ENCODE results near the gene TRHDE.

TRHDE gene

GRCh38 chr12:72273851-72274351 lies 1.7 kb downstream of the TRHDE start:
- DNase-seq, result no peak

DNA sequence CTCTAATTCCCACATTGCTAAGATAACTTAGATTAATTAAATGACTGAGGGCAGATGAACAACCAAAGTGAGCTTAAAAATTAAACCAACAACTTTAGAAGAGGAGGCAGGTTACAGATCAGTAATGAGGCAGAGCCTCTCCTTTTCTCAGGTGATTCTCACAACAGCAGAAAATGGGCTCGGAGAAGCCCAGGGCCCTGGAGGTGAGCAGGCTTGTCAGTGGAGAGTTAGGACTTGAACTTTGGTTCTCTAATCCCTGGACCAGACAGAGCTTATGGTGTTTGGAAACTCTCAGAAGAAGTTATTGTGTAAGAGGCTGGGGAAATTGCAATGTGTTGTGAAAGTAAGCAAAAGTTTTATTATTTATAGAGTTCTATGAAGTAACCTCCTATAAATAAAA lies 2.8 kb downstream of the TRHDE start:
- peak; percentile 54 for DNase-seq

GRCh38 chr12:72275526-72275925 lies 3.4 kb downstream of the TRHDE start:
- DNase-seq, result no peak

DNA sequence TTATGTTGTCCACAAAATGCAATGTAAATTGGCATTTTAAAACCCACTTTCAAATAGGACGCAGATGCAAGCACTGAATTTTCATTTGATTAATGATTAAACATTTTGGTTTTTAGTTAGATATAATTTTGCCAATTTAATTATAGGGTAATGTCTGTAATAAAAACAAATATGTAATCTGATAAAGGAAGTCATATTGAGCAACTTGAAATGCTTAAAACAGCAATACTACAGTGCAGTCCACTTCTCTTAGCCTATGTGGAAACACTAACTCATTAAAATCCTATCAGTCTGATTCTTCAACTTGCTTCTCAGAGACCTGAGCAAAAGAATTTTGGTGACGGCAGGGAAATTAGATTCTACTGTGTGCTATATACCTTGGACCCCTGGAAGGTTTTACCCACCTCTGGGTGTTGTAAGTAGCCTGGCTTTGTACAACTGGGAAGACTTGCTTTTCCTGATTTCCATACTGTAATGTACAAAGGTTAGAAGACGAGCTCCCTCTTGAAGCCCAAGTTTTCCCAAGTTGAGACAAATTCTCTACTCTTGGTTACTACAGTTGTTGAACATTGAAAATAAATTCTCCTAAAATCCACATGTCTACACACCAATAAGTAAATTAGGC lies 4.1 kb downstream of the TRHDE start:
- DNase-seq, result no peak

DNA sequence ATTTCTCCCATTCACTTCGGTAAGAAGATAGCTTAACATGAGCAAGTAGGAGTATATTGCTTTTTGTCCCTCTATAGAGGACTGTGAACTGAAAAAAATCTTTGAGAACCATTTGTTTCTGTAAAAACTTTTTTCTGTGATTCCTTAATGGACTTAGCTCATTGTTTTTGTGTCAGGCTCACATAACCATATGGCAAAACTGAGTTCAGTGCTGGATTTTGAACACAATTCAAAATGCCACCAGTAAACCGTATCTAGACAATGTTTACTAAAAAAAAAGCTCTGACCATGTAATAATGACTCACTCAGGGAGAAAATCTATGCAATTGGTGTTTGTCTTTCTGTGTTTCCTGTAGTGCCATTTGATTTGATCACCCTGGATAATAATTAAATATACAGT lies 5.2 kb downstream of the TRHDE start:
- no peak for DNase-seq

- no peak for DNase-seq
Observed at GRCh38 chr12:72278894-72279293, 6.7 kb downstream of the TRHDE start.

GRCh38 chr12:72281126-72281525 lies 9.0 kb downstream of the TRHDE start:
- DNase-seq, result no peak

DNA sequence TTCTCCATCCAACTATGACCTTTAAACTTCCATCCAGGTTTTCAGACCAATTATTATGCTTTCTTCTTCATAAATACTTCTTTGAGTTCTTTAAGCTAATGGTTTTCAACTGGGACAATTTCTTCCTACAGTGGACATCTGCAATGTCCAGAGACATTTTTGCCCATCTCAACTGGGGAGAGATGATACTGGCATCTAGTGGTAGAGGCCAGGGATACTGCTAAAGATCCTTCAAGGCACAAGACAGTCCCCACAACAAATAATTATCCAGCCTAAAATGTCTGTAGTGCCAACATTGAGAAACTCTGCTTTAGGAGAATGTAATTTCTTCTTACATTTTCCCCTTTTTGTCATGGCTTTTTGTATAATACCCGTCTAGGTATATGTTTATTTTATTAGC lies 10.6 kb downstream of the TRHDE start:
- no peak for DNase-seq

GRCh38 chr12:72285861-72286260 lies 13.7 kb downstream of the TRHDE start:
- no peak for DNase-seq

- no peak for DNase-seq
Observed at GRCh38 chr12:72286526-72286925, 14.4 kb downstream of the TRHDE start.

- no peak for DNase-seq
Observed at GRCh38 chr12:72288436-72288835, 16.3 kb downstream of the TRHDE start.

GRCh38 chr12:72288911-72289310 lies 16.7 kb downstream of the TRHDE start:
- DNase-seq, result no peak

GRCh38 chr12:72289633-72290032 lies 17.5 kb downstream of the TRHDE start:
- DNase-seq, result no peak

DNA sequence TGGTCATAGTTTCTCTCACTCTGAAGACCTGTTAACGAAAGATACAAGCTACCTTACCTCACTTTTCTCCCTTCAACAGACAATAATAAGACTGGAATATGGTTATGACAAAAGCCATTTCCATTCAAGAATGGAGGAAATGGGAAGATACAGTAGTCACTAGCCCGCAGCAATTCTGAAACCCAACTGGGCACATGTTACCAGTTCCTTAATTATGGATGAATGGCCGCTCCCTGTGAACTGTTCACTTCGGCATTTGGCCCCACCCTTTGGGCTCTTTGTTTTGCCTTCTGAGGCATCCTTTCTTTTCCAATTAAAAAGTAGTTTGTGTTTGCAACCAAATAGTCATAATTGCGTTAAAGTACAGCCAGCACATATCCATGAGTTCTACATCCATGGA lies 19.0 kb downstream of the TRHDE start:
- no peak for DNase-seq

- no peak for DNase-seq
Observed at GRCh38 chr12:72293701-72294100, 21.5 kb downstream of the TRHDE start.

- DNase-seq, result no peak
Observed at GRCh38 chr12:72295101-72295500, 22.9 kb downstream of the TRHDE start.

GRCh38 chr12:72295744-72296143 lies 23.6 kb downstream of the TRHDE start:
- no peak for DNase-seq

DNA sequence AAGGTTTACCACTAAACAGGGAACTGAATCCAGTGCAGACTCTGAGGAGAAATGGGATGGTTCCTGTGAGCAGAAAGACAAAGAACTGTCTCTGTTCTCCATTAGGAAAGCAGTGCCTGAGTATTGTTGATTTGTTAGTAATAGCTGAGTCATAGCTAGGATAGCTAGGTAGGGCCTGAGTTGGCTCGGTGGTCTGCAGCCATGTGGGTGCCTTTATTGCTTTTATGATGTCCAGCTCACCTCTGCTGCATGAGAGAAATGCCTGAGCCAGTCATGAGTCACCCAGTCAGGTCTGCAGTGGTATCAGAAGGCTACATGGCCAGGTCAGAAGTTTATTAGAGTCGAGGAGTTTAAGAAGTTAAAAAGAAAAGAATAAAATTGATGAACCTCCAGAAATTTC lies 24.2 kb downstream of the TRHDE start:
- DNase-seq, result no peak

GRCh38 chr12:72297666-72298065 lies 25.5 kb downstream of the TRHDE start:
- no peak for DNase-seq

DNA sequence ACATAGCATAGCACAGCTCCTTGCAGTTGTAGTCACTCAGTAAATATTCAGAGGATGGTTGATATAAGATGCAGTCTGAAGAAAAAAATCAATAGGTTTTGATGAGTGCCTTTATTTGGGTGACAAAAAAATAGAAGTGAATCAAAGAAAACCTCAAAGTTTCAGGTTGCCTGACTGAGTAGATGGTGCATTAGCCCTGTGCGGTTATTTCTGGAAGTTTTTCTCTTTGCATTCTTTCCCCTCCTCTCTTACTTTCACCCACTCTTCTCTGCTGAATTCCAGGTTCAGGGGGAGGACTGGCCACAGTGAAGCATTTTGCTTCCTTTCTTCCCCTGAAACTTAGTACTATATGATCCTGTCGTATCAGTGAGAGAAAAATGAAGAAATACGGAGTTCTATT lies 28.6 kb downstream of the TRHDE start:
- DNase-seq, result no peak

- DNase-seq, result no peak
Observed at GRCh38 chr12:72304751-72305150, 32.6 kb downstream of the TRHDE start.

DNA sequence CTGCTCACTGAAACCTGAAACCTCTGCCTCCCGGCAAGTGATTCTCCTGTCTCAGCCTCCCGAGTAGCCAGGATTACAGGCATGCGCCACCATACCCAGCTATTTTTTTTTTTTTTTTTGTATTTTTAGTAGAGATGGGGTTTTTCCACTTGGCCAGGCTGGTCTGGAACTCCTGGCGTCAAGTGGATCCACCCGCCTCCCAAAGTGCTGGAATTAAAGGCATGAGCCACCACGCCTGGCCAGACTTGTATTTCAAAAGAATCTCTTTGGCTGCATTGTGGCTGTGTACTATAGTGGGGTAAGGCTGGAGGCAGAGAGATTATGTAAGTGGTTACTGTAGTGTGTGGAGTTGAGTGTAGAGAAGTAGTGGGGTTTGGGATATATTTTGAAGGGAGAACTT lies 35.1 kb downstream of the TRHDE start:
- no peak for DNase-seq

- no peak for DNase-seq
Observed at GRCh38 chr12:72311946-72312345, 39.8 kb downstream of the TRHDE start.

DNA sequence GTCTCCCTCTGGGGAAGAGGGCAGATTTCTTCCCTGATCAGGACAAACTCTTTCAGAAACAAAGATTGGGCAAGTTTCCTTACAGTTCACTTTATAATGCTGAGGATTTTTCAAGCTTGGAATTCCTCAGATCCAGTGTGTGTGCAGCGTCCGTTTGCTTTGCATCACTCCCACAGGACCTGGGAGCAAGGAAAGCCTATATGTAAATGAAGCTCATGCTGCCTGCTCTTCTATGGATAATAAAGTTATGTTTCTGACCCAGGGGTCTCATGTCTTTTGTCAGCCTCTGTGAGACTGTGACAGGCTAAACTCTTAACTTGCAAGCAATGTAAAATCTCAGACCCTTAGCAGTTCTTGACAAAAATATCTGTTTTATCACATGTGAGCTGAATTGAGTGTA lies 41.6 kb downstream of the TRHDE start:
- no peak for DNase-seq

- DNase-seq, result no peak
Observed at GRCh38 chr12:72315858-72316257, 43.7 kb downstream of the TRHDE start.

DNA sequence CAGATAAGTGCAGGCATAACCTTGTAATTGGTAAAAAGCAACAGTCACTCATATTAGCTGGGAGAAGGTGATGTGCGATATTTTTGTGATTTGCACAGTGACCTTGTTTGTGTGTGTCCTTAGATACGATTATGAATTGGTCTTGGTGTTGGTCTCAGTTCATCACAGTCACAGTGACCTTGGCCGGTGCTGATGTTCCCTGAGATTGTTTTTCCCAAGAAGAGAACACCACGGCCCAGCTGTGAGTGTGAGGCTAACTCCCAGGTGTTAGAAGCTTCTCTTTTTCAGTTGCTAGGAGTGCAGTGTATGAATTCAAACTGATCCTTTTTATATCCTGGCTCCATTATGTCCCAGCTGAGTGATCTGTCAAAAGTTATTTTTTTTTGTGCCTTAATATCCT lies 46.2 kb downstream of the TRHDE start:
- DNase-seq, result no peak

Data from inflammatory macrophage treated with lipopolysaccharide for 4 hours (primary cell).